NCI-H128 (cell line): Measurements from ENCODE around the gene BCAS1.

Experiments
- DNase-seq: peaks from one replicate; lab custom pipeline; 2025; ENCODE audit not compliant: unreplicated experiment; lab: John Stamatoyannopoulos, UW

The BCAS1 gene

GRCh38 chr20:54051068-54051467 is 19.3 kb downstream of the BCAS1 start:
- DNase-seq: no peak

- no peak for DNase-seq
These were observed 21.4 kb downstream of the BCAS1 start for GRCh38 chr20:54048891-54049545.

- DNase-seq: no peak
These were observed 21.9 kb downstream of the BCAS1 start for GRCh38 chr20:54048481-54048880.

- DNase-seq: no peak
These were observed 22.7 kb downstream of the BCAS1 start for GRCh38 chr20:54047720-54048119.

GRCh38 chr20:54047048-54047447 is 23.3 kb downstream of the BCAS1 start:
- DNase-seq: no peak

- DNase-seq: no peak
These were observed 26.2 kb downstream of the BCAS1 start for GRCh38 chr20:54044156-54044555.

- DNase-seq: no peak
These were observed 27.1 kb downstream of the BCAS1 start for GRCh38 chr20:54043076-54043967.

GRCh38 chr20:54042021-54042420 is 28.4 kb downstream of the BCAS1 start:
- no peak for DNase-seq

- no peak for DNase-seq
These were observed 29.1 kb downstream of the BCAS1 start for GRCh38 chr20:54041336-54041735.

- DNase-seq: no peak
These were observed 29.9 kb downstream of the BCAS1 start for GRCh38 chr20:54040531-54040930.

- DNase-seq: no peak
These were observed 31.4 kb downstream of the BCAS1 start for GRCh38 chr20:54038961-54039360.

- no peak for DNase-seq
These were observed 32.9 kb downstream of the BCAS1 start for GRCh38 chr20:54037525-54037924.

GRCh38 chr20:54029643-54030042 is 40.8 kb downstream of the BCAS1 start:
- DNase-seq: no peak

GRCh38 chr20:54029176-54029575 is 41.2 kb downstream of the BCAS1 start:
- DNase-seq: no peak

- no peak for DNase-seq
These were observed 42.0 kb downstream of the BCAS1 start for GRCh38 chr20:54028276-54029011.

GRCh38 chr20:54027704-54028103 is 42.7 kb downstream of the BCAS1 start:
- DNase-seq: no peak

- DNase-seq: no peak
These were observed 43.9 kb downstream of the BCAS1 start for GRCh38 chr20:54026295-54027064.

GRCh38 chr20:54025251-54025771 is 45.1 kb downstream of the BCAS1 start:
- no peak for DNase-seq

GRCh38 chr20:54023406-54023805 is 47.0 kb downstream of the BCAS1 start:
- no peak for DNase-seq

GRCh38 chr20:54021446-54022235 is 48.8 kb downstream of the BCAS1 start:
- DNase-seq: no peak
